Activated T-helper 1 cell treated with Interleukin-2 at 50 U/mL for 16 hours (primary cell): ENCODE measurements around the gene OR1L8.
"Not testable (repeated sequence)": the region's sequence is repeated elsewhere in the genome, so short reads cannot be mapped to it uniquely, and the experiment has no call there.

ENCODE experiments used
- DNase-seq: peaks from one replicate; pipeline ENCODE4 v3.0.0-alpha.2; 2020; ENCODE audit warnings: low read depth

The OR1L8 gene

GRCh38 chr9:122583284-122583683 lies at the start of gene OR1L8:
TSS of gene OR1L8 (minus strand) at chr9:122583384. CDS start at chr9:122568477, 14,907 bp downstream.
- not testable (repeated sequence) for DNase-seq

- no peak for DNase-seq
Measured at GRCh38 chr9:122619996-122620395, 36.8 kb upstream of the OR1L8 start.

GRCh38 chr9:122614362-122614761 lies 31.2 kb upstream of the OR1L8 start, which contains the start of gene OR1Q1:
TSS of gene OR1Q1 (plus strand) at chr9:122614738. CDS start at chr9:122614738, 0 bp downstream.
- no peak for DNase-seq

- DNase-seq, result no peak
Measured at GRCh38 chr9:122609804-122610203, 26.6 kb upstream of the OR1L8 start.

- DNase-seq, result no peak
Measured at GRCh38 chr9:122606587-122606986, 23.4 kb upstream of the OR1L8 start.

GRCh38 chr9:122605691-122606090 lies 22.5 kb upstream of the OR1L8 start:
- DNase-seq, result no peak

GRCh38 chr9:122580360-122580759 lies 2.8 kb downstream of the OR1L8 start:
- DNase-seq, result no peak

- no peak for DNase-seq
Measured at GRCh38 chr9:122579874-122580273, 3.3 kb downstream of the OR1L8 start.

- DNase-seq, result no peak
Measured at GRCh38 chr9:122572456-122572855, 10.7 kb downstream of the OR1L8 start.

- DNase-seq, result no peak
Measured at GRCh38 chr9:122567901-122568300, 15.3 kb downstream of the OR1L8 start.

GRCh38 chr9:122562134-122562760 lies 20.9 kb downstream of the OR1L8 start:
- DNase-seq, result no peak

- DNase-seq, result no peak
Measured at GRCh38 chr9:122561446-122561845, 21.7 kb downstream of the OR1L8 start.

- no peak for DNase-seq
Measured at GRCh38 chr9:122552812-122553211, 30.4 kb downstream of the OR1L8 start, which contains the start of gene OR1N2. TSS of gene OR1N2 (plus strand) at chr9:122553112. CDS start at chr9:122553212, 100 bp downstream.

- no peak for DNase-seq
Measured at GRCh38 chr9:122551371-122551770, 31.8 kb downstream of the OR1L8 start.

GRCh38 chr9:122546196-122546595 lies 37.0 kb downstream of the OR1L8 start:
- DNase-seq, result no peak

- no peak for DNase-seq
Measured at GRCh38 chr9:122538757-122539156, 44.4 kb downstream of the OR1L8 start.

GRCh38 chr9:122537066-122537465 lies 46.1 kb downstream of the OR1L8 start:
- DNase-seq, result not testable (repeated sequence)

- no peak for DNase-seq
Measured at GRCh38 chr9:122536134-122536533, 47.0 kb downstream of the OR1L8 start.

GRCh38 chr9:122531157-122531556 lies 52.0 kb downstream of the OR1L8 start:
- not testable (repeated sequence) for DNase-seq

GRCh38 chr9:122527193-122527592 lies 56.0 kb downstream of the OR1L8 start, which contains the start of gene OR1N1:
TSS of gene OR1N1 (minus strand) at chr9:122527293. CDS start at chr9:122527293, 0 bp downstream.
- DNase-seq, result no peak

- DNase-seq, result no peak
Measured at GRCh38 chr9:122526602-122527001, 56.6 kb downstream of the OR1L8 start.

- no peak for DNase-seq
Measured at GRCh38 chr9:122519376-122519775, 63.8 kb downstream of the OR1L8 start.

- no peak for DNase-seq
Measured at GRCh38 chr9:122518841-122519240, 64.3 kb downstream of the OR1L8 start, which contains the start of gene OR1J4. TSS of gene OR1J4 (plus strand) at chr9:122519141. CDS start at chr9:122519141, 0 bp downstream.

- DNase-seq, result no peak
Measured at GRCh38 chr9:122518226-122518625, 65.0 kb downstream of the OR1L8 start.
